Fibroblast of villous mesenchyme (primary cell): ENCODE results near the gene CAMSAP1. TPM values are rescaled to one million over a fixed set of nuclear protein-coding genes. Genes with fewer than 3 reads are reported as not detected.

Source experiments
- DNase-seq: peaks from one replicate; pipeline ENCODE4 v3.0.0-alpha.2; 2010; ENCODE audit warnings: low read depth
- H3K4me3 ChIP-seq: 2 replicates; pipeline ENCODE4 v1.5.1; 2011; ENCODE audit warnings: low read depth, mild to moderate bottlenecking, low read length
- total RNA-seq: library from RNA; depleted of rRNA; stranded (reverse); fragments of >200 nt; gene quantifications from 2 replicates; pipeline ENCODE4 v1.2.3, GENCODE V29; 2012
- TF ChIP-seq, protein P1 (sequence below): IDR thresholded peaks from 2 replicates; pipeline ENCODE4 v1.5.1; 2012; ENCODE audit warnings: low read depth, mild to moderate bottlenecking, low read length; ENCODE audit not compliant: insufficient read depth

The CAMSAP1 gene
- total RNA-seq, 1 donor = 23.7 TPM

DNA sequence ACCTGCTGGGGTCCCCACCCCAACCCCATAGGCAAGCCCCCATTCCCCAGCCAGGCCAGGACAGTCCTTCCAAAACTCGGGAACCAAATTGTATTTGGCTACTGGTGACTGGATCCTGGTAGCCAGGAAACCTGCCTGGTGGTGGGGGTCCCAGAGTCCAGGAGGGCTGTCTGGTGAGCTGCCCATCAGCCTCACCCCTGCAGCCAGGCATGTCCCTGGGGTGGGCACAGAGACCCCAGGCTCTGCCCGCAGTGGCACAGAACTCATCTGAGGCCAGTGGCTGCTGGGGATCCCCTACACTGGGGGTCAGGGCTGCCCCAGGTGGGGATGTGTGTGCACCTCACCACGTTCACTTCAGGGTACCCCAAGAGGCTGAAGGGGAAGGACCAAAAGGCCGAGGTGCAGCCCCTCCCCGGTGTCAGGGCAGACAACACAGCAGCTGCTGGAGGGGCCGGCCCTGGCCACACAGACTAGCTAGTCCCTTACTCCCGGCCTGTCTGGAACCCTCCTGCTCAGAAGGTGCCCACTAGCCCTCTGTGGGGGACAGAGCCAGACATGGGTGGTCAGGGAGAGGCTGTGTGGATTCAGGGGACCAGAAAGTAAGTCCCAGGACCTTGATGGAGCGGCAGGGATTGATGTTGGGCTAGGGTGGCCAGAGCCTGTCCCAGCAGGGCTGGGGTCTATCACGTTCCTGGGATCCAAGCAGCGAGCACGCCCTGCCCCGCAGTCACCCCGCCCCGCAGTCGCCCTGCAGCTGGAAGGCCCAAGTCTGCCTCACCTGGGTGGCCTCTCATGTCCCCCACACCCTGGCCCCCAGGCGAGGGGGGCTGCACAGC lies 113.9 kb downstream of the CAMSAP1 start:
- DNase-seq = no peak
- TF ChIP-seq, protein P1, sequence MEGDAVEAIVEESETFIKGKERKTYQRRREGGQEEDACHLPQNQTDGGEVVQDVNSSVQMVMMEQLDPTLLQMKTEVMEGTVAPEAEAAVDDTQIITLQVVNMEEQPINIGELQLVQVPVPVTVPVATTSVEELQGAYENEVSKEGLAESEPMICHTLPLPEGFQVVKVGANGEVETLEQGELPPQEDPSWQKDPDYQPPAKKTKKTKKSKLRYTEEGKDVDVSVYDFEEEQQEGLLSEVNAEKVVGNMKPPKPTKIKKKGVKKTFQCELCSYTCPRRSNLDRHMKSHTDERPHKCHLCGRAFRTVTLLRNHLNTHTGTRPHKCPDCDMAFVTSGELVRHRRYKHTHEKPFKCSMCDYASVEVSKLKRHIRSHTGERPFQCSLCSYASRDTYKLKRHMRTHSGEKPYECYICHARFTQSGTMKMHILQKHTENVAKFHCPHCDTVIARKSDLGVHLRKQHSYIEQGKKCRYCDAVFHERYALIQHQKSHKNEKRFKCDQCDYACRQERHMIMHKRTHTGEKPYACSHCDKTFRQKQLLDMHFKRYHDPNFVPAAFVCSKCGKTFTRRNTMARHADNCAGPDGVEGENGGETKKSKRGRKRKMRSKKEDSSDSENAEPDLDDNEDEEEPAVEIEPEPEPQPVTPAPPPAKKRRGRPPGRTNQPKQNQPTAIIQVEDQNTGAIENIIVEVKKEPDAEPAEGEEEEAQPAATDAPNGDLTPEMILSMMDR = no peak
- H3K4me3 ChIP-seq = no peak overlapping the region

DNA sequence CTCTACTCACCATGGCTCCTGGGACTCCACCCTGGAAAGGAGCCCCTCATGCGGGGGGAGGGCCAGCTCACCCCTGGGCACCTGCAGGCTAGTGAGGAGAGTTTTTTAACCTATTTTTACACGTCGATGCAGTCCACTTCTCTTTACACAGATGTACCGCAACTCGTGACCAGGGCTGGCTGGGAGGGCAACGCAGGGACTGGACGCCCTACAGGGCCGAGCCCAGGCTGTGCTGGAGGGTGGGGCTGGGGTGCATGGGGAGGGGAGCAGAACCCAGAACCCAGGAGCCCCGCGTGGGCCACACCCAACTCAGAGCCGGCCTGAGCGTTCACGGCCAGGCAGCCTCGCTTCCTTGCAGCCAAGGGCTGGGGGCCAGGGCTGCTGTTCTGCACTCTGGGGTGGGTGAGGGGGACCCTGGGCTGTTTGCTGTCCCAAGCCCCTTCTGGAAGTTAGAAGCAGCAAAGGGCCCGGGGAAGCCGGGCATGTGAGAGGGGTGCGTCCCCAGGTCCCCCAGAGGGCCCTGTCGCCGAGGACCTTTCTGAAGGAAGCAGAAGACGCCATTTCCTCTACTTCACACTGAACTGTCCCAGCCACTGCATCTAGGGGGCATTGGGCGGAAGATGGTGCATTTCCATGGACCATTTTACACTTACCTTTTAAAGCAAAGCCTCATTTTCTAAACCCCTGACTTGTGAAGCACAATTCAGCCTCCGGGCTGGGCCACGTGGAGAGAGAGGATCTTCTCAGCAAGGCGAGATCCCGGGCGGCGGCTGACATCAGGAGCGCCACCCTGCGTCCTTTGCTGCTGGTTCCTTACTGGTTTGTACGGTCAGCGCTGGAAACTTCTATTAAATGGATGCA lies 114.8 kb downstream of the CAMSAP1 start:
- no peak overlapping the region for H3K4me3 ChIP-seq
- peak; percentile 1 for DNase-seq
- TF ChIP-seq, protein P1 = no peak

DNA sequence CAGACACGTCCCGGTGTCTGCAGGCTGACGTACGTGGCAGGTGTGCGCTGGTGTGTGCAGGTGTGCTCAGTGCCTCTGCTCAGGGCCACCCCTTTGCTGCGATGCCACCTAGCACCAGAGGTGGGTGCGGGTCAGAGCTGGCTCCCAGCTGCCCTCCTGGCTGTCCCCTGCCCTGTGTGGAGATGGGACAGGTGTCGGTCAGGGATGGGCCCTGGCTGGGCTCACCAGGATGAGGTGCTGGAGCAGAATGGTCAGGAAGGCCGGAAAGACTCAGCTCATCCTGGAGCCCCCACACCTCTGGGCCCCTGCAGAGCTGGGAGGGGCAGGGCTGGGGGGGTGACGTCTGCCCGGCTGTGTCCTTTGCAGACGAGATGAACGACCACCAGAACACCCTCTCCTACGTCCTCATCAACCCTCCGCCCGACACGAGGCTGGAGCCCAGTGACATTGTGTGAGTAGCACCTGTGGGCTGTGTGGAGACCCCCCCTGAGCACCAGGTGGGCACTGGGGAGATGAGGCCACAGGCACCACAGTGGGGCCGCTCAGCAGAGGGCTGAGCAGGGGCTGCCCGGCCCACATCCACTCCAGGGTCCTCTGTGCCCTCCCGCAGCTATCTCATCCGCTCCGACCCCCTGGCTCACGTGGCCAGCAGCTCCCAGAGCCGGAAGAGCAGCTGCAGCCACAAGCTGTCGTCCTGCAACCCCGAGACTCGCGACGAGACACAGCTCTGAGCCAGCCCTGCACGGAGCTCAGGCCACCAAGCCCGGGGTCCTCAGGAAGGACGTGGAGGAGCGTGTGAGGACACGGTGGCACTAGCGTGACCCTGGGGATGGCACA lies 115.7 kb downstream of the CAMSAP1 start:
- H3K4me3 ChIP-seq = no peak overlapping the region
- TF ChIP-seq, protein P1 = no peak
- no peak for DNase-seq

DNA sequence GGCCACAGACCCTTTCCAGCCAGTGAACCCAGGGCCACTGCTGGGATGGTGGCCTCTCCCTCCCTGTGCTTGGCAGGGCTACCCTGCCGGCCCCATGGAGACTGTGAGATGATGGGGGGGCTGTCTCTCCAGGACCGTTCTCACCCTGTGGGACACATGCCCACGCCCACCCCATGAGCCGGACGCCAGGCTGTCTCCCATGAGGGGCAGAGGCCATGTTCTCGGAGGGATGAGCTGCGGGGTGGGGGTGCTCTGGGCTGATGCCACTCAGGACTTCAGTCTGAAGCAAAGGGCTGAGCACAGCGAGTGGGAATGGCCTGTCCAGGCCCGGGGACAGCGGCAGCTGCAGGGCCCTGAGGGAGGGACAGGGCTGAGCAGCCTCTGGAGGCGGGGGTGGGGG lies 116.5 kb downstream of the CAMSAP1 start:
- no peak overlapping the region for H3K4me3 ChIP-seq
- no peak for DNase-seq
- TF ChIP-seq, protein P1 = no peak

DNA sequence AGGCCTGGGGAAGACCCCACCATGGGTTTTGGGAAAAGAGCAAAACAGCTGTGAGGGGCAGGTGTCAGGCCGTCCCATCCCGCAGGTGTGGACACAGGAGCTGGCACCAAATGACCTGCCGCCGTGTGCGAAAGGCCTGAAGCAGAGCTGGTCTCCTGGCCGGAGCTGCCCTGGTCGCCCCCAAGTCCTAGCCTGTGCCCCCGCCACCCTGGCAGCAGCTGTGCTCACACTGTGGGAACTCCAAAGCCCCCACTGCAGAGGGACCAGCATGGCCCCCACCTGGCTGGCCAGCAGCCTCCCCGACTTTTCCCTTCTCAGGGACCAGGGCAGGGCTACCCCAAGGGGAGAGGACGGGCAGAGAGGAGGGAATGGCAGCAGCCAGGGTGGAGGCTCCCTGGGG lies 117.0 kb downstream of the CAMSAP1 start:
- DNase-seq = no peak
- TF ChIP-seq, protein P1 = no peak
- H3K4me3 ChIP-seq = no peak overlapping the region

DNA sequence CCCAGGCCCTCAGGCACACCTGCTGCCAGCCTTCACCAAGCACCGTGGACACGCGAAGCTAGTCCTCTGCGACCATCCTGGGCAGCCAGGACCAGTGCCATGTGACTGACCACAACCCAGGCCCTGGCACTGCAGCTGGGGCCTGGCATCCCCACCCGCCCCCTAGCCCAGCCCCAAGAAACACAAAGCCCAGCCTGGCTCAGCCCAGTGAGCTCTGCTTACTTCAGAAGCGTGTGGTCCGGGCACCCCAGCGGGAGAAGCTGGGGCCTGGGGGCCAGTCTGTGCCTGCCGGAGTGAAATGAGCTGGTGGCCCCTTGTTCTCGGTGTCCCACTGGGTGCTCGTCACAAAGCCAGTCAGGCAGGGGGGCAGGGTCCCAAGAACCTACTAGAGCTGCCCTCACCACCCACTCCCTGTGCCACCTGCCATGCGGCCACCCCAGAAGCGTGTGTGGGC lies 117.5 kb downstream of the CAMSAP1 start:
- no peak overlapping the region for H3K4me3 ChIP-seq
- TF ChIP-seq, protein P1 = no peak
- no peak for DNase-seq
